ENCODE results near the gene GPSM1. TPM values are rescaled to one million over a fixed set of nuclear protein-coding genes. Genes with fewer than 3 reads are reported as not detected.
A peak's percentile ranks its signal among the peaks of the same experiment; 100 is the strongest.

GPSM1 gene
- total RNA-seq, 1 experiment from 2014 or later: 14.2 TPM

GRCh38 chr9:136313111-136314055 lies 14.0 kb upstream of the GPSM1 start (continued):
- TF ChIP-seq NR3C1 (CRISPR knock-in tag; conservative IDR thresholded peaks at IDR 0.05; ENCODE audit: low read depth) (no peak), ELF4 (CRISPR knock-in tag; IDR thresholded peaks at IDR 0.05; ENCODE audit: low read depth) (no peak), ZNF121 (CRISPR knock-in tag; IDR thresholded peaks at IDR 0.05) (no peak), ZNF532 (CRISPR knock-in tag; IDR thresholded peaks at IDR 0.05; ENCODE audit: borderline replicate concordance) (no peak), NFATC4 (CRISPR knock-in tag; IDR thresholded peaks at IDR 0.05) (no peak), E2F1 (CRISPR knock-in tag; IDR thresholded peaks at IDR 0.05) (no peak), ZNF232 (CRISPR knock-in tag; IDR thresholded peaks at IDR 0.05) (no peak), E2F5 (CRISPR knock-in tag; IDR thresholded peaks at IDR 0.05) (no peak)

- ChIA-PET CTCF (interaction anchor here (1.6 to 1.8 kb wide), 2 partner anchors 26 to 49 kb away, joined by 9 to 10 read pairs; partner anchors contain the start of gene DNLZ), POLR2A (interaction anchor here (1.1 kb wide), 1 partner anchor 49 kb away, joined by 3 read pairs; no protein-coding TSS in a partner anchor)
- no peak for ATAC-seq
- H3K4me1 Mint-ChIP-seq: no peaks in the 10 kb centered on the region
- no peak overlapping the region for H3K27ac Mint-ChIP-seq
- H3K36me3 Mint-ChIP-seq: peaks cover 20% of the 10 kb centered on the region
- no peak overlapping the region for H3K4me3 Mint-ChIP-seq
- no peaks in the 10 kb centered on the region; the same call in 1 of the 2 replicates for H3K27me3 Mint-ChIP-seq (ENCODE audit: low read depth)
- no peak for DNase-seq (ENCODE audit: low spot score)
- H3K9me3 Mint-ChIP-seq: peaks cover 24% of the 10 kb centered on the region
- TF ChIP-seq CBFB (CRISPR knock-in tag; IDR thresholded peaks at IDR 0.05; ENCODE audit: low read depth): no peak
- TF ChIP-seq ZNF121 (CRISPR knock-in tag; IDR thresholded peaks at IDR 0.05): peak; percentile 65
Measured at GRCh38 chr9:136314056-136314416, 13.3 kb upstream of the GPSM1 start.

GRCh38 chr9:136314944-136315343 lies 12.4 kb upstream of the GPSM1 start:
- ATAC-seq (no peak), DNase-seq (ENCODE audit: low spot score) (no peak)
- Mint-ChIP-seq H3K36me3 (peaks cover 20% of the 10 kb centered on the region), H3K27me3 (ENCODE audit: low read depth) (no peaks in the 10 kb centered on the region; the same call in 1 of the 2 replicates), H3K4me3 (no peak overlapping the region), H3K4me1 (no peaks in the 10 kb centered on the region), H3K27ac (no peak overlapping the region), H3K9me3 (peaks cover 26% of the 10 kb centered on the region)
- ChIA-PET CTCF (no interaction called here), POLR2A (no interaction called here)
- TF ChIP-seq ZNF512 (CRISPR knock-in tag; IDR thresholded peaks at IDR 0.05; ENCODE audit: borderline replicate concordance): no peak
- TF ChIP-seq ZNF219 (CRISPR knock-in tag; IDR thresholded peaks at IDR 0.05; ENCODE audit: borderline replicate concordance): no peak
- no peak for TF ChIP-seq TP53 (CRISPR knock-in tag; IDR thresholded peaks at IDR 0.05)
- TF ChIP-seq ZNF263 (CRISPR knock-in tag; IDR thresholded peaks at IDR 0.05; ENCODE audit: low read depth): no peak
- no peak for TF ChIP-seq ATF1 (CRISPR knock-in tag; IDR thresholded peaks at IDR 0.05)
- no peak for TF ChIP-seq KAT7 (CRISPR knock-in tag; IDR thresholded peaks at IDR 0.05; ENCODE audit: borderline replicate concordance)
- no peak for TF ChIP-seq RORB (CRISPR knock-in tag; IDR thresholded peaks at IDR 0.05)
- TF ChIP-seq ZNF532 (CRISPR knock-in tag; IDR thresholded peaks at IDR 0.05; ENCODE audit: borderline replicate concordance): no peak
- TF ChIP-seq JUN (CRISPR knock-in tag; IDR thresholded peaks at IDR 0.05): no peak

Data from WTC11 (cell line).